Measurements from ENCODE around the gene PTER. TPM values are rescaled to one million over a fixed set of nuclear protein-coding genes. Genes with fewer than 3 reads are reported as not detected.
A peak's percentile ranks its signal among the peaks of the same experiment; 100 is the strongest.

The PTER gene
- total RNA-seq, 1 donor from 2014 or later: 7.8 TPM

- no peak overlapping the region for H3K27ac Mint-ChIP-seq (ENCODE audit: unreplicated experiment)
- H3K9me3 Mint-ChIP-seq: no peaks in the 10 kb centered on the region
- H3K36me3 Mint-ChIP-seq (ENCODE audit: low read depth): no peaks in the 10 kb centered on the region
- H3K4me3 Mint-ChIP-seq: no peak overlapping the region
- no peak for TF ChIP-seq CTCF (conservative IDR thresholded peaks at IDR 0.05)
- H3K27me3 Mint-ChIP-seq (ENCODE audit: low read depth): peaks cover 12% of the 10 kb centered on the region
- H3K4me1 Mint-ChIP-seq: no peaks in the 10 kb centered on the region
- no peak for DNase-seq (ENCODE audit: low read depth, low spot score)
These were observed 19.5 kb upstream of the PTER start for GRCh38 chr10:16417341-16417740.

GRCh38 chr10:16423599-16423998 lies 13.2 kb upstream of the PTER start:
- H3K27me3 Mint-ChIP-seq (ENCODE audit: low read depth): peaks cover 17% of the 10 kb centered on the region
- no peaks in the 10 kb centered on the region for H3K4me1 Mint-ChIP-seq
- no peak for DNase-seq (ENCODE audit: low read depth, low spot score)
- no peak overlapping the region for H3K27ac Mint-ChIP-seq (ENCODE audit: unreplicated experiment)
- no peak for TF ChIP-seq CTCF (conservative IDR thresholded peaks at IDR 0.05)
- H3K36me3 Mint-ChIP-seq (ENCODE audit: low read depth): no peaks in the 10 kb centered on the region
- no peak overlapping the region for H3K4me3 Mint-ChIP-seq
- H3K9me3 Mint-ChIP-seq: peaks cover 6% of the 10 kb centered on the region

- Mint-ChIP-seq H3K9me3 (peaks cover 6% of the 10 kb centered on the region), H3K4me3 (no peak overlapping the region), H3K27ac (ENCODE audit: unreplicated experiment) (no peak overlapping the region), H3K36me3 (ENCODE audit: low read depth) (no peaks in the 10 kb centered on the region), H3K27me3 (ENCODE audit: low read depth) (peaks cover 14% of the 10 kb centered on the region), H3K4me1 (no peaks in the 10 kb centered on the region)
- no peak for TF ChIP-seq CTCF (conservative IDR thresholded peaks at IDR 0.05)
- no peak for DNase-seq (ENCODE audit: low read depth, low spot score)
These were observed 11.4 kb upstream of the PTER start for GRCh38 chr10:16425449-16425848.

- Mint-ChIP-seq H3K9me3 (peaks cover 6% of the 10 kb centered on the region), H3K36me3 (ENCODE audit: low read depth) (no peaks in the 10 kb centered on the region), H3K27ac (ENCODE audit: unreplicated experiment) (no peak overlapping the region), H3K27me3 (ENCODE audit: low read depth) (peaks cover 18% of the 10 kb centered on the region), H3K4me3 (no peak overlapping the region), H3K4me1 (no peaks in the 10 kb centered on the region)
- TF ChIP-seq CTCF (conservative IDR thresholded peaks at IDR 0.05): no peak
- DNase-seq (ENCODE audit: low read depth, low spot score): no peak
These were observed 7.3 kb upstream of the PTER start for GRCh38 chr10:16429539-16429938.

- Mint-ChIP-seq H3K27me3 (ENCODE audit: low read depth) (peaks cover 32% of the 10 kb centered on the region), H3K36me3 (ENCODE audit: low read depth) (no peaks in the 10 kb centered on the region), H3K9me3 (no peaks in the 10 kb centered on the region), H3K27ac (ENCODE audit: unreplicated experiment) (no peak overlapping the region), H3K4me1 (peaks cover 21% of the 10 kb centered on the region), H3K4me3 (peak overlapping the region; percentile 92)
- TF ChIP-seq CTCF (conservative IDR thresholded peaks at IDR 0.05): no peak
- peak; percentile 2 for DNase-seq (ENCODE audit: low read depth, low spot score)
These were observed 448 bp upstream of the PTER start for GRCh38 chr10:16436367-16436757.

GRCh38 chr10:16437540-16437894 lies 707 bp downstream of the PTER start:
- no peak for DNase-seq (ENCODE audit: low read depth, low spot score)
- Mint-ChIP-seq H3K4me1 (peaks cover 25% of the 10 kb centered on the region), H3K4me3 (peak overlapping the region; percentile 92), H3K27me3 (ENCODE audit: low read depth) (peaks cover 24% of the 10 kb centered on the region), H3K36me3 (ENCODE audit: low read depth) (no peaks in the 10 kb centered on the region), H3K9me3 (no peaks in the 10 kb centered on the region), H3K27ac (ENCODE audit: unreplicated experiment) (no peak overlapping the region)
- no peak for TF ChIP-seq CTCF (conservative IDR thresholded peaks at IDR 0.05)
